CD4-positive, alpha-beta T cell treated with Interleukin-6 for 4 hours (primary cell): Measurements from ENCODE around the gene CAPN6.

Experiments
- DNase-seq: peaks from one replicate; pipeline ENCODE4 v3.0.0-alpha.2; 2020; ENCODE audit warnings: mixed read lengths

CAPN6 gene

GRCh38 chrX:111199505-111199904 lies 70.8 kb downstream of the CAPN6 start:
- DNase-seq, result no peak
